IMR-90 (cell line): ENCODE results near the gene FARP1. TPM values are rescaled to one million over a fixed set of nuclear protein-coding genes. Genes with fewer than 3 reads are reported as not detected.

Experiments
- ATAC-seq: fragments of 200-7000 bp; cut with Tn5 transposase; 2 replicates; pipeline ENCODE4 v1.9.1; 2020; ENCODE audit warnings: low read depth, mild to moderate bottlenecking, moderate library complexity
- BruUV-seq: library from RNA; stranded (reverse); fragments of 400-500 nt; replicated peaks from 2 replicates; lab custom pipeline; 2021; lab: Mats Ljungman, UMichigan
- CTCF ChIA-PET: fragments of 300-600 bp; formaldehyde crosslinking; extraction: SDS; loops from one replicate; lab custom pipeline; 2021; ENCODE audit warnings: antibody characterized with exemption; lab: Yijun Ruan, JAX
- POLR2A ChIA-PET: fragments of 300-600 bp; sonication (Branson Sonifier 250); formaldehyde crosslinking; loops from one replicate; lab custom pipeline; 2022; ENCODE audit warnings: antibody characterized with exemption; ENCODE audit not compliant: unreplicated experiment; lab: Charles Lee
- DNase-seq: peaks from one replicate; pipeline ENCODE4 v3.0.0; 2013
- H2AFZ ChIP-seq: replicated peaks from 2 replicates; pipeline ENCODE3; 2013; ENCODE audit warnings: low read length, mild to moderate bottlenecking; ENCODE audit not compliant: poor library complexity
- H2AK5ac ChIP-seq: 2 replicates; pipeline ENCODE4 v1.6.1; 2013; ENCODE audit warnings: low read depth, low read length, inconsistent platforms
- H2AK9ac ChIP-seq: replicated peaks from 2 replicates; pipeline ENCODE3; 2013; ENCODE audit warnings: mild to moderate bottlenecking, low read depth, low read length, moderate library complexity; ENCODE audit not compliant: poor library complexity
- H2BK120ac ChIP-seq: 2 replicates; pipeline ENCODE4 v1.6.1; 2013; ENCODE audit warnings: low read depth, low read length, inconsistent platforms
- H2BK15ac ChIP-seq: 3 replicates; pipeline ENCODE4 v1.6.1; 2013; ENCODE audit warnings: low read depth, low read length, inconsistent platforms
- H2BK20ac ChIP-seq: 2 replicates; pipeline ENCODE4 v1.6.1; 2013; ENCODE audit warnings: low read depth, mild to moderate bottlenecking, inconsistent platforms, low read length, moderate library complexity
- H2BK5ac ChIP-seq: 2 replicates; pipeline ENCODE4 v1.6.1; 2013; ENCODE audit warnings: mild to moderate bottlenecking, low read depth, low read length, inconsistent platforms; ENCODE audit not compliant: poor library complexity, severe bottlenecking
- H3K14ac ChIP-seq: replicated peaks from 2 replicates; pipeline ENCODE4 v1.6.1; 2013; ENCODE audit warnings: low read depth, low read length, inconsistent platforms
- H3K18ac ChIP-seq: 2 replicates; pipeline ENCODE4 v1.6.1; 2013; ENCODE audit warnings: low read depth, low read length, control low read depth
- H3K23ac ChIP-seq: 2 replicates; pipeline ENCODE4 v1.6.1; 2013; ENCODE audit warnings: low read depth, low read length, inconsistent platforms
- H3K27ac ChIP-seq: 2 replicates; pipeline ENCODE4 v1.5.1; 2013; ENCODE audit warnings: mild to moderate bottlenecking, control low read depth, low read length; ENCODE audit not compliant: insufficient read depth
- H3K27me3 ChIP-seq: 2 replicates; pipeline ENCODE4 v1.6.1; 2013; ENCODE audit warnings: low read length; ENCODE audit not compliant: control insufficient read depth, insufficient read depth
- H3K36me3 ChIP-seq: 2 replicates; pipeline ENCODE4 v1.6.1; 2013; ENCODE audit warnings: low read length, mixed read lengths; ENCODE audit not compliant: control insufficient read depth, insufficient read depth
- H3K4ac ChIP-seq: 2 replicates; pipeline ENCODE4 v1.6.1; 2013; ENCODE audit warnings: low read depth, low read length, inconsistent platforms
- H3K4me1 ChIP-seq: 2 replicates; pipeline ENCODE4 v1.6.1; 2013; ENCODE audit warnings: low read length, mixed read lengths; ENCODE audit not compliant: control insufficient read depth, insufficient read depth
- H3K4me2 ChIP-seq: 2 replicates; pipeline ENCODE4 v1.6.1; 2013; ENCODE audit warnings: low read depth, mild to moderate bottlenecking, control low read depth, low read length, moderate library complexity
- H3K4me3 ChIP-seq: 2 replicates; pipeline ENCODE4 v1.5.1; 2013; ENCODE audit warnings: low read depth, mild to moderate bottlenecking, control low read depth, low read length, moderate library complexity; ENCODE audit not compliant: insufficient read depth
- H3K56ac ChIP-seq: 2 replicates; pipeline ENCODE4 v1.6.1; 2013; ENCODE audit warnings: low read length, inconsistent platforms; ENCODE audit not compliant: insufficient read depth; ENCODE audit errors: extremely low read depth
- H3K79me1 ChIP-seq, 2 experiments: 2 replicates each; pipeline ENCODE4 v1.6.1; 2013; ENCODE audit warnings: low read length in 2 of 2, inconsistent platforms in 1 of 2, low read depth in 1 of 2
- H3K9ac ChIP-seq: 2 replicates; pipeline ENCODE4 v1.6.1; 2013; ENCODE audit warnings: low read depth, low read length, control low read depth
- H3K9me1 ChIP-seq: 2 replicates; pipeline ENCODE4 v1.6.1; 2013; ENCODE audit warnings: low read length, inconsistent platforms; ENCODE audit not compliant: insufficient read depth
- H3K9me3 ChIP-seq: 2 replicates; pipeline ENCODE4 v1.6.1; 2013; ENCODE audit warnings: low read length; ENCODE audit not compliant: control insufficient read depth, insufficient read depth
- H4K20me1 ChIP-seq: 2 replicates; pipeline ENCODE4 v1.6.1; 2013; ENCODE audit warnings: low read length, inconsistent platforms; ENCODE audit not compliant: insufficient read depth
- H4K5ac ChIP-seq: 2 replicates; pipeline ENCODE4 v1.6.1; 2013; ENCODE audit warnings: mild to moderate bottlenecking, low read depth, low read length, control low read depth
- H4K8ac ChIP-seq, 2 experiments: 2 replicates each; pipeline ENCODE4 v1.6.1; 2013; ENCODE audit warnings: low read depth in 2 of 2, low read length in 2 of 2, control low read depth in 1 of 2, inconsistent platforms in 1 of 2
- H4K91ac ChIP-seq: 2 replicates; pipeline ENCODE4 v1.6.1; 2013; ENCODE audit warnings: low read depth, low read length, inconsistent platforms; ENCODE audit not compliant: insufficient read depth
- BHLHE40 ChIP-seq: fragments of 150-350 bp; IDR thresholded peaks from 2 replicates; pipeline ENCODE4 v1.6.1; 2016; ENCODE audit warnings: mild to moderate bottlenecking, low read depth, low read length
- CTCF ChIP-seq: conservative IDR thresholded peaks from 2 replicates; pipeline ENCODE4 v1.5.1; 2012; ENCODE audit warnings: mild to moderate bottlenecking, low read depth, low read length, improper control_type of control experiment
- ELK1 ChIP-seq: fragments of 150-350 bp; IDR thresholded peaks from 2 replicates; pipeline ENCODE4 v1.6.1; 2016; ENCODE audit warnings: low read depth, mild to moderate bottlenecking, low read length, moderate library complexity, borderline replicate concordance
- MAFK ChIP-seq: IDR thresholded peaks from 2 replicates; pipeline ENCODE4 v1.6.1; 2012; ENCODE audit warnings: low read depth, low read length, improper control_type of control experiment
- MAZ ChIP-seq: IDR thresholded peaks from 2 replicates; pipeline ENCODE4 v1.6.1; 2012; ENCODE audit warnings: low read depth, mild to moderate bottlenecking, low read length, improper control_type of control experiment, moderate library complexity, borderline replicate concordance
- MXI1 ChIP-seq: IDR thresholded peaks from 2 replicates; pipeline ENCODE4 v1.6.1; 2012; ENCODE audit warnings: low read depth, mild to moderate bottlenecking, low read length, moderate library complexity, borderline replicate concordance
- POLR2A ChIP-seq: IDR thresholded peaks from 2 replicates; pipeline ENCODE4 v1.6.1; 2012; ENCODE audit warnings: mild to moderate bottlenecking, low read depth, low read length
- RAD21 ChIP-seq: IDR thresholded peaks from 2 replicates; pipeline ENCODE4 v1.6.1; 2012; ENCODE audit warnings: low read length, improper control_type of control experiment
- RCOR1 ChIP-seq: IDR thresholded peaks from 2 replicates; pipeline ENCODE4 v1.6.1; 2012; ENCODE audit warnings: mild to moderate bottlenecking, low read length, improper control_type of control experiment; ENCODE audit not compliant: insufficient replicate concordance
- SMC3 ChIP-seq: fragments of 150-350 bp; IDR thresholded peaks from 2 replicates; pipeline ENCODE4 v1.6.1; 2016; ENCODE audit warnings: low read depth, mild to moderate bottlenecking, antibody characterized with exemption, low read length, moderate library complexity
- USF2 ChIP-seq: fragments of 150-350 bp; IDR thresholded peaks from 2 replicates; pipeline ENCODE4 v1.6.1; 2017; ENCODE audit warnings: mild to moderate bottlenecking, antibody characterized with exemption, low read length, low read depth
- WGBS, 2 experiments: methylation state at CpG; one replicate each; pipeline versions ENCODE4 v1.1.5 to v1.1.7; 2013; ENCODE audit warnings: missing lambda C conversion rate in 2 of 2; ENCODE audit not compliant: insufficient read length in 1 of 2; ENCODE audit errors: extremely low coverage in 2 of 2; 5-methylcytosine and 5-hydroxymethylcytosine counted together
- dilution Hi-C: fragments of 300-500 bp; cut with HindIII; formaldehyde crosslinking; loops from one replicate; pipeline ENCODE4 v1.14.3; 2018; ENCODE audit warnings: low sequenced_read_pairs; ENCODE audit not compliant: unreplicated experiment
- in situ Hi-C: fragments of 300-500 bp; cut with MboI; formaldehyde crosslinking; loops from 3 replicates; pipeline ENCODE4 v1.14.3; 2019; ENCODE audit warnings: low sequenced_read_pairs, inconsistent platforms, mixed read lengths
- intact Hi-C: fragments of 100-400 bp; cut with micrococcal nuclease; formaldehyde crosslinking; loops from 2 replicates; pipeline ENCODE4 v1.10.0; 2022
- polyA plus RNA-seq, 3 experiments: library from polyadenylated mRNA; depleted of rRNA; stranded (reverse); fragments of >200 nt; gene quantifications; 2 replicates each; pipeline ENCODE4 v1.2.3, GENCODE V29; 2012; ENCODE audit warnings: low replicate concordance in 1 of 3
- total RNA-seq: library from RNA; depleted of rRNA; stranded (reverse); fragments of >200 nt; gene quantifications from 2 replicates; pipeline ENCODE4 v1.2.3, GENCODE V29; 2012

The FARP1 gene
- total and polyA plus RNA-seq, 2 of the 4 experiments (the other 2 are of a cell fraction), result 39.6 to 57.0 TPM

- Histone ChIP-seq H3K18ac (peak overlapping the region; percentile 75), H3K4me2 (no peak overlapping the region), H2BK15ac (peak overlapping the region; percentile 47; the same call in 2 of the 3 replicates), H3K9ac (peak overlapping the region; percentile 58), H2BK120ac (peak overlapping the region; percentile 76), H3K4me1 (peaks cover 22% of the 10 kb centered on the region), H2AK5ac (peak overlapping the region; percentile 77), H2AFZ (peak overlapping the region; percentile 69), H3K27ac (peak overlapping the region; percentile 60; the same call in 1 of the 2 replicates), H3K9me1 (peaks cover 34% of the 10 kb centered on the region), H3K79me1 (peaks cover 41 to 89% of the 10 kb centered on the region in 2 experiments), H4K20me1 (peaks cover 48% of the 10 kb centered on the region), H4K8ac (peak overlapping the region; percentile 55 to 56), H4K91ac (peak overlapping the region; percentile 66), H3K56ac (no peak overlapping the region), H3K14ac (peak overlapping the region; percentile 64), H2BK5ac (peak overlapping the region; percentile 57), H3K36me3 (peaks cover 2% of the 10 kb centered on the region; the same call in 1 of the 2 replicates), H2BK20ac (peak overlapping the region; percentile 62; the same call in 1 of the 2 replicates), H4K5ac (peak overlapping the region; percentile 3), H2AK9ac (peak overlapping the region; percentile 3), H3K23ac (peak overlapping the region; percentile 49), H3K27me3 (no peaks in the 10 kb centered on the region), H3K4ac (peak overlapping the region; percentile 80), H3K9me3 (no peaks in the 10 kb centered on the region), H3K4me3 (no peak overlapping the region)
- in situ Hi-C loops, result no loop called here
- dilution Hi-C loops, result no loop called here
- intact Hi-C loops, result no loop called here
- WGBS, 2 experiments, result 0% methylated on average over 1 of the region's 10 CpGs; no CpG with 5 or more reads in 1 of the 2 experiments
- no TSS peak for BruUV-seq
- TF ChIP-seq USF2 (no peak), MAFK (no peak), MAZ (no peak), BHLHE40 (no peak), POLR2A (no peak), RCOR1 (no peak), MXI1 (no peak), SMC3 (no peak), RAD21 (no peak), ELK1 (no peak), CTCF (no peak)
- peak; percentile 8 for ATAC-seq
- ChIA-PET CTCF (no interaction called here), POLR2A (no interaction called here)
- peak; percentile 64 for DNase-seq
These were observed 123.0 kb downstream of the FARP1 start for GRCh38 chr13:98265692-98266551.
